Esophagus squamous epithelium (tissue), 4 donors: ENCODE results near the gene RAMP3.

Experiments
- CTCF ChIP-seq, 6 experiments: fragments of 450-650 bp in 4 of 6; fragments of 200-600 bp in 2 of 6; sonication (generic) in 2 of 6; IDR thresholded peaks; one replicate each; pipeline ENCODE4 v1.5.1; 2016 to 2019; ENCODE audit warnings: antibody characterized with exemption in 6 of 6, mild to moderate bottlenecking in 4 of 6, moderate library complexity in 4 of 6
- POLR2A ChIP-seq, 4 donors: fragments of 450-650 bp; IDR thresholded peaks; one replicate each; pipeline ENCODE4 v1.6.1; 2017; ENCODE audit warnings: antibody characterized with exemption in 4 of 4, mild to moderate bottlenecking in 4 of 4, moderate library complexity in 3 of 4

DNA sequence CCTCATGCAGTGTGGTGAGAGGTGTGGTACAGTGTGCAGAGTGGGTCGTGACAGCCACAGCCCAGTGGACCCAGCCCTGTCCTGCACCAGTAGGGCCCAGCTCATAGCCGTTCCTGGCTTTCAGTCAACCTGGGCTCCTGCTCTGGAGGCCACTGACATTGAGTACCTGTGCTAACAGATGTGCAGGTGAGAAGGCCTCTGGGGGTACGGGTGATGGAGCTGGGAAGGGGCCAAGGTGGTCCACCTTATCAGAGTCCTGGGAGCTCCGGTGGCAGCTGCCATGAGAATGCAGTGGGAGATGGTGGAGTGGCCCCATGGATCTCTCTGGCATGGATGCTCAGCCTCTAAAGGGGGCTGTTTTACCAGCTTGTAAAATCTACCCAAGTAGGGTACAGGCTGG lies 40.0 kb upstream of the RAMP3 start:
- TF ChIP-seq CTCF (IDR thresholded peaks at IDR 0.05), result no peak
- no peak for TF ChIP-seq POLR2A (IDR thresholded peaks at IDR 0.05)
